Endothelial cell of umbilical vein (primary cell): ENCODE measurements around the gene ARHGAP22. TPM values are rescaled to one million over a fixed set of nuclear protein-coding genes. Genes with fewer than 3 reads are reported as not detected.

Experiments
- BruUV-seq: library from RNA; stranded (reverse); fragments of 400-500 nt; replicated peaks from 2 replicates; lab custom pipeline; 2021; lab: Mats Ljungman, UMichigan
- CTCF ChIA-PET: fragments of 300-600, 350-600 bp; sonication (Branson Sonifier 250); formaldehyde crosslinking; loops from one replicate; lab custom pipeline; 2021; ENCODE audit warnings: antibody characterized with exemption, inconsistent platforms; lab: Charles Lee
- POLR2A ChIA-PET: fragments of 300-600, 350-600 bp; sonication (Branson Sonifier 250); formaldehyde crosslinking; loops from one replicate; lab custom pipeline; 2021; ENCODE audit warnings: antibody characterized with exemption, inconsistent platforms; lab: Charles Lee
- DNase-seq: peaks from one replicate; pipeline ENCODE4 v3.0.0-alpha.2; 2011; ENCODE audit warnings: low read depth, low spot score
- FAIRE-seq: peaks from 2 replicates; lab custom pipeline; 2011; peaks lifted over from hg19 to GRCh38; lab: Jason Lieb, UNC
- H2AFZ ChIP-seq: 2 replicates; pipeline ENCODE4 v1.6.0; 2012; ENCODE audit warnings: low read depth, low read length, control low read depth, inconsistent platforms
- H3K27ac ChIP-seq: 2 replicates; pipeline ENCODE4 v1.5.1; 2011; ENCODE audit warnings: low read depth, mild to moderate bottlenecking, control low read depth, low read length, moderate library complexity; ENCODE audit not compliant: insufficient read depth
- H3K27me3 ChIP-seq, 2 experiments: 2 replicates each; pipeline versions ENCODE4 v1.6.0 to v1.6.1; 2011; ENCODE audit warnings: low read length in 2 of 2, mixed read lengths in 1 of 2; ENCODE audit not compliant: control insufficient read depth in 2 of 2, insufficient read depth in 2 of 2
- H3K36me3 ChIP-seq, 2 experiments: 2 replicates in 1 of 2; 3 replicates in 1 of 2; pipeline ENCODE4 v1.5.1; 2011; ENCODE audit warnings: low read length in 2 of 2, mild to moderate bottlenecking in 1 of 2, moderate library complexity in 1 of 2; ENCODE audit not compliant: control insufficient read depth in 2 of 2, insufficient read depth in 2 of 2; ENCODE audit errors: extremely low read depth in 1 of 2
- H3K4me1 ChIP-seq: 3 replicates; pipeline ENCODE4 v1.5.1; 2011; ENCODE audit warnings: mild to moderate bottlenecking, low read length; ENCODE audit not compliant: control insufficient read depth, insufficient read depth; ENCODE audit errors: extremely low read depth
- H3K4me2 ChIP-seq: 2 replicates; pipeline ENCODE4 v1.6.1; 2011; ENCODE audit warnings: low read length, control low read depth, mixed read lengths; ENCODE audit not compliant: insufficient read depth
- H3K4me3 ChIP-seq, 3 experiments: fragments of 200-600 bp in 1 of 3; sonication (generic), shearing (Covaris generic) in 1 of 3; replicated peaks in 1 of 3; 2 replicates each; pipeline ENCODE4 v1.5.1; 2011 to 2016; ENCODE audit warnings: control low read depth in 3 of 3, low read length in 3 of 3, mild to moderate bottlenecking in 2 of 3, inconsistent platforms in 1 of 3, low read depth in 1 of 3, moderate library complexity in 1 of 3; ENCODE audit not compliant: insufficient read depth in 1 of 3
- H3K79me2 ChIP-seq: 2 replicates; pipeline ENCODE4 v1.6.0; 2012; ENCODE audit warnings: low read length, inconsistent platforms; ENCODE audit not compliant: control insufficient read depth, insufficient read depth
- H3K9ac ChIP-seq: replicated peaks from 2 replicates; pipeline ENCODE3; 2011; ENCODE audit warnings: low read length, control low read depth; ENCODE audit not compliant: insufficient read depth; ENCODE audit errors: extremely low read depth
- H3K9me1 ChIP-seq: replicated peaks from 3 replicates; pipeline ENCODE4 v1.6.0; 2011; ENCODE audit warnings: mild to moderate bottlenecking, low read length; ENCODE audit not compliant: control insufficient read depth, insufficient read depth; ENCODE audit errors: extremely low read depth
- H3K9me3 ChIP-seq: replicated peaks from 2 replicates; pipeline ENCODE4 v1.5.1; 2012; ENCODE audit warnings: low read length, inconsistent platforms; ENCODE audit not compliant: control insufficient read depth, insufficient read depth
- H4K20me1 ChIP-seq: replicated peaks from 2 replicates; pipeline ENCODE3; 2011; ENCODE audit warnings: mild to moderate bottlenecking, low read length; ENCODE audit not compliant: control insufficient read depth, insufficient read depth; ENCODE audit errors: extremely low read depth
- CTCF ChIP-seq, 2 donors: IDR thresholded peaks; 1 replicate in 1 of 2; 2 replicates in 1 of 2; pipeline ENCODE4 v1.5.1; 2011; ENCODE audit warnings: low read length in 2 of 2, mild to moderate bottlenecking in 2 of 2, moderate library complexity in 2 of 2, control low read depth in 1 of 2, inconsistent platforms in 1 of 2, low read depth in 1 of 2; ENCODE audit not compliant: insufficient read depth in 1 of 2; ENCODE audit errors: extremely low read depth in 1 of 2
- EZH2 ChIP-seq: IDR thresholded peaks from 2 replicates; pipeline ENCODE4 v1.6.1; 2012; ENCODE audit warnings: borderline replicate concordance, low read depth, mild to moderate bottlenecking, moderate library complexity, low read length, inconsistent platforms; ENCODE audit not compliant: severe bottlenecking
- FOS ChIP-seq: IDR thresholded peaks from 2 replicates; pipeline ENCODE4 v1.6.1; 2011; ENCODE audit warnings: mild to moderate bottlenecking, low read length, moderate library complexity, borderline replicate concordance; ENCODE audit not compliant: insufficient read depth
- GATA2 ChIP-seq: IDR thresholded peaks from 2 replicates; pipeline ENCODE4 v1.7.0; 2011; ENCODE audit warnings: low read depth, mild to moderate bottlenecking, moderate library complexity, mixed read lengths, low read length; ENCODE audit not compliant: insufficient read length, insufficient read depth
- JUN ChIP-seq: IDR thresholded peaks from 2 replicates; pipeline ENCODE4 v1.6.1; 2011; ENCODE audit warnings: borderline replicate concordance, low read depth; ENCODE audit not compliant: insufficient read length, insufficient read depth
- MAX ChIP-seq: IDR thresholded peaks from 2 replicates; pipeline ENCODE4 v1.6.1; 2011; ENCODE audit not compliant: insufficient read depth, insufficient read length
- MYC ChIP-seq: IDR thresholded peaks from one replicate; pipeline ENCODE4 v1.6.1; 2011; ENCODE audit warnings: mild to moderate bottlenecking, low read depth, low read length
- POLR2A ChIP-seq: IDR thresholded peaks from 2 replicates; pipeline ENCODE4 v1.6.1; 2012; ENCODE audit warnings: low read depth, mild to moderate bottlenecking, control low read depth, low read length
- POLR2AphosphoS5 ChIP-seq: IDR thresholded peaks from 2 replicates; pipeline ENCODE4 v1.6.1; 2012; ENCODE audit warnings: low read depth, mild to moderate bottlenecking, control low read depth, low read length, moderate library complexity; ENCODE audit not compliant: insufficient read depth
- dilution Hi-C: fragments of 300-500 bp; cut with MboI; formaldehyde crosslinking; loops from one replicate; pipeline ENCODE4 v1.15.0; 2019; ENCODE audit warnings: low sequenced_read_pairs; ENCODE audit not compliant: extremely low pct_ligation_motif_present
- intact Hi-C: fragments of 100-400 bp; cut with micrococcal nuclease; formaldehyde crosslinking; loops from one replicate; pipeline ENCODE4 v1.10.0; 2022
- polyA plus RNA-seq, 4 experiments: library from polyadenylated mRNA; depleted of rRNA in 3 of 4; stranded (reverse) in 3 of 4; unstranded in 1 of 4; fragments of >200 nt; gene quantifications; 2 replicates each; pipeline versions ENCODE4 v1.2.1 to v1.2.3, GENCODE V29; 2011 to 2012; ENCODE audit warnings: missing spikeins in 1 of 4
- total RNA-seq: library from RNA; stranded (reverse); gene quantifications from 2 replicates; pipeline ENCODE4 v1.2.3, GENCODE V29; 2021

The ARHGAP22 gene
- total and polyA plus RNA-seq, 2 donors (not counting 3 experiments of a cell fraction or from before 2014, with no cell fraction given) = 8.6 to 50.3 TPM

- intact Hi-C loops = no loop called here
- TF ChIP-seq POLR2A (no peak), MYC (no peak), CTCF (IDR thresholded peaks at IDR 0.05; ENCODE audit: extremely low read depth in 1 of 2, insufficient read depth in 1 of 2, low read depth in 1 of 2, low read length in 2 of 2) (no peak), MAX (no peak), JUN (no peak), EZH2 (no peak), FOS (no peak), GATA2 (no peak), POLR2AphosphoS5 (no peak)
- no peak overlapping the region for H2AFZ ChIP-seq
- no peaks in the 10 kb centered on the region for H3K27me3 ChIP-seq
- ChIA-PET POLR2A (no interaction called here), CTCF (interaction anchor here (1.1 to 1.4 kb wide), 4 partner anchors 8 to 197 kb away, joined by 3 to 7 read pairs (median 4); no protein-coding TSS in a partner anchor)
- H3K4me2 ChIP-seq = no peak overlapping the region
- H3K79me2 ChIP-seq = peaks cover 8% of the 10 kb centered on the region
- dilution Hi-C loops = no loop called here
- H3K36me3 ChIP-seq = no peaks in the 10 kb centered on the region
- no peak overlapping the region for H3K4me3 ChIP-seq
- no peaks in the 10 kb centered on the region for H3K9me1 ChIP-seq
- BruUV-seq = no TSS peak
- peaks cover 9% of the 10 kb centered on the region for H3K4me1 ChIP-seq
- FAIRE-seq (no peak), DNase-seq (no peak)
- no peak overlapping the region for H3K27ac ChIP-seq
- H4K20me1 ChIP-seq = no peaks in the 10 kb centered on the region
- no peaks in the 10 kb centered on the region for H3K9me3 ChIP-seq
- H3K9ac ChIP-seq = no peak overlapping the region
Measured at GRCh38 chr10:48459270-48460150, 145.4 kb downstream of the ARHGAP22 start.
